HCT116 (cell line): Measurements from ENCODE around the gene DDX47. TPM values are rescaled to one million over a fixed set of nuclear protein-coding genes. Genes with fewer than 3 reads are reported as not detected.

Source experiments
- ATAC-seq: fragments of 200-7000 bp; cut with Tn5 transposase; 2 replicates; pipeline ENCODE4 v1.9.1; 2020; ENCODE audit warnings: mild to moderate bottlenecking, moderate library complexity
- BruUV-seq: library from RNA; stranded (reverse); fragments of 400-500 nt; replicated peaks from 2 replicates; lab custom pipeline; 2021; lab: Mats Ljungman, UMichigan
- CTCF ChIA-PET: fragments of 300-600 bp; sonication (Branson Sonifier 250); formaldehyde crosslinking; loops from one replicate; lab custom pipeline; 2021; ENCODE audit warnings: antibody characterized with exemption; lab: Charles Lee
- POLR2A ChIA-PET: fragments of 300-600, 350-600 bp; sonication (Branson Sonifier 250); formaldehyde crosslinking; loops from one replicate; lab custom pipeline; 2021; ENCODE audit warnings: antibody characterized with exemption; lab: Charles Lee
- RAD21 ChIA-PET, 2 experiments: fragments of 300-600 bp; sonication (Branson Sonifier 250); formaldehyde crosslinking; loops; one replicate each; lab custom pipeline; 2023; ENCODE audit warnings: low total read pairs in 2 of 2; ENCODE audit not compliant: uncharacterized antibody in 2 of 2, unreplicated experiment in 2 of 2, low non-redundant PET in 1 of 2; lab: Charles Lee
- DNase-seq: peaks from one replicate; pipeline ENCODE4 v3.0.0-alpha.2; 2010; ENCODE audit warnings: low read depth, low spot score
- H2AFZ ChIP-seq: fragments of 200-600 bp; shearing (Covaris generic), sonication (generic); 2 replicates; pipeline ENCODE4 v1.6.1; 2017; ENCODE audit warnings: low read depth, mixed run types, mixed read lengths, antibody characterized with exemption, low read length; ENCODE audit not compliant: poor library complexity, severe bottlenecking
- H3K27ac ChIP-seq: 2 replicates; pipeline ENCODE4 v1.5.1; 2012; ENCODE audit warnings: low read depth, low read length
- H3K27me3 ChIP-seq: fragments of 200-600 bp; sonication (generic); 2 replicates; pipeline ENCODE4 v1.6.1; 2016; ENCODE audit warnings: mixed run types, low read length, mixed read lengths; ENCODE audit not compliant: insufficient read depth
- H3K36me3 ChIP-seq, 2 experiments: fragments of 200-500 bp in 1 of 2; fragments of 200-600 bp in 1 of 2; sonication (Bioruptor generic) in 1 of 2; sonication (generic) in 1 of 2; 2 replicates each; pipeline versions ENCODE4 v1.5.1 to v1.6.1; 2014 to 2016; ENCODE audit warnings: low read length in 2 of 2, inconsistent platforms in 1 of 2, mixed read lengths in 1 of 2, mixed run types in 1 of 2; ENCODE audit not compliant: insufficient read depth in 2 of 2, control insufficient read depth in 1 of 2
- H3K4me1 ChIP-seq, 2 experiments: fragments of 200-600 bp in 1 of 2; sonication (generic) in 1 of 2; 2 replicates each; pipeline versions ENCODE4 v1.5.1 to v1.6.1; 2012 to 2017; ENCODE audit warnings: low read length in 2 of 2, inconsistent platforms in 1 of 2, mild to moderate bottlenecking in 1 of 2, mixed read lengths in 1 of 2, mixed run types in 1 of 2, moderate library complexity in 1 of 2; ENCODE audit not compliant: insufficient read depth in 2 of 2, control insufficient read depth in 1 of 2
- H3K4me2 ChIP-seq: fragments of 200-600 bp; sonication (generic); 2 replicates; pipeline ENCODE4 v1.6.1; 2017; ENCODE audit warnings: mixed run types, low read length, mixed read lengths
- H3K4me3 ChIP-seq, 2 experiments: fragments of 200-600 bp in 1 of 2; sonication (generic) in 1 of 2; replicated peaks in 1 of 2; 2 replicates each; pipeline ENCODE4 v1.5.1; 2011 to 2016; ENCODE audit warnings: low read length in 2 of 2, control low read depth in 1 of 2, low read depth in 1 of 2, mild to moderate bottlenecking in 1 of 2, mixed read lengths in 1 of 2, mixed run types in 1 of 2
- H3K79me2 ChIP-seq: fragments of 200-600 bp; sonication (generic); 2 replicates; pipeline ENCODE4 v1.6.1; 2017; ENCODE audit warnings: mild to moderate bottlenecking, mixed run types, low read length, moderate library complexity, mixed read lengths; ENCODE audit not compliant: insufficient read depth
- H3K9ac ChIP-seq: fragments of 200-600 bp; sonication (generic); 2 replicates; pipeline ENCODE4 v1.6.1; 2016; ENCODE audit warnings: low read length, mixed read lengths
- H3K9me2 ChIP-seq: fragments of 200-600 bp; sonication (generic), shearing (Covaris generic); 2 replicates; pipeline ENCODE4 v1.6.1; 2017; ENCODE audit warnings: mixed run types, mild to moderate bottlenecking, moderate library complexity; ENCODE audit not compliant: insufficient read depth
- H3K9me3 ChIP-seq, 2 experiments: fragments of 200-500 bp in 1 of 2; fragments of 200-600 bp in 1 of 2; sonication (Bioruptor generic) in 1 of 2; sonication (generic) in 1 of 2; 2 replicates each; pipeline ENCODE4 v1.6.1; 2014 to 2017; ENCODE audit warnings: low read length in 2 of 2, mixed read lengths in 2 of 2, inconsistent platforms in 1 of 2, low read depth in 1 of 2, mild to moderate bottlenecking in 1 of 2, mixed run types in 1 of 2, moderate library complexity in 1 of 2; ENCODE audit not compliant: control insufficient read depth in 1 of 2, insufficient read depth in 1 of 2
- H4K20me1 ChIP-seq: fragments of 200-600 bp; sonication (generic), shearing (Covaris generic); 2 replicates; pipeline ENCODE4 v1.6.1; 2017; ENCODE audit warnings: mixed run types, mild to moderate bottlenecking, moderate library complexity; ENCODE audit not compliant: insufficient read depth
- CEBPB ChIP-seq: IDR thresholded peaks from 2 replicates; pipeline ENCODE4 v1.6.1; 2012; ENCODE audit warnings: low read depth
- EGR1 ChIP-seq: IDR thresholded peaks from 2 replicates; pipeline ENCODE4 v1.6.1; 2012; ENCODE audit warnings: low read depth
- EZH2 ChIP-seq: fragments of 200-600 bp; sonication (generic); IDR thresholded peaks from 2 replicates; pipeline ENCODE4 v1.6.1; 2017; ENCODE audit warnings: antibody characterized with exemption, mixed run types
- EZH2phosphoT487 ChIP-seq: fragments of 200-600 bp; IDR thresholded peaks from 2 replicates; pipeline ENCODE4 v1.6.1; 2018; ENCODE audit warnings: antibody characterized with exemption, borderline replicate concordance
- RAD21 ChIP-seq: IDR thresholded peaks from 2 replicates; pipeline ENCODE4 v1.6.1; 2012; ENCODE audit warnings: low read depth, mild to moderate bottlenecking
- SIN3A ChIP-seq: IDR thresholded peaks from 2 replicates; pipeline ENCODE4 v1.6.1; 2012; ENCODE audit warnings: low read depth
- TCF7L2 ChIP-seq: IDR thresholded peaks from 2 replicates; pipeline ENCODE4 v1.7.0; 2011; ENCODE audit warnings: borderline replicate concordance, inconsistent platforms; ENCODE audit not compliant: insufficient read depth, insufficient read length; ENCODE audit errors: extremely low read depth
- intact Hi-C: fragments of 100-400 bp; cut with micrococcal nuclease; formaldehyde crosslinking; loops from 2 replicates; pipeline ENCODE4 v1.10.0; 2022
- total RNA-seq: library from RNA; stranded (reverse); gene quantifications from one replicate; pipeline ENCODE4 v1.2.1, GENCODE V29; 2021; ENCODE audit not compliant: unreplicated experiment
- TF ChIP-seq, protein P1 (sequence below), 3 experiments: fragments of 200-600 bp in 1 of 3; sonication (generic) in 1 of 3; IDR thresholded peaks in 2 of 3; conservative IDR thresholded peaks in 1 of 3; 2 replicates each; pipeline ENCODE4 v1.5.1; 2012 to 2017; ENCODE audit warnings: low read depth in 2 of 3, low read length in 2 of 3, antibody characterized with exemption in 1 of 3, borderline replicate concordance in 1 of 3, control low read depth in 1 of 3, mild to moderate bottlenecking in 1 of 3, mixed read lengths in 1 of 3, mixed run types in 1 of 3, moderate library complexity in 1 of 3; ENCODE audit not compliant: insufficient read depth in 1 of 3
- TF ChIP-seq, protein P2 (sequence below): IDR thresholded peaks from 2 replicates; pipeline ENCODE4 v1.6.1; 2012
- TF ChIP-seq, protein P3 (sequence below): IDR thresholded peaks from 2 replicates; pipeline ENCODE4 v1.6.1; 2012
- TF ChIP-seq, protein P4 (sequence below): IDR thresholded peaks from 2 replicates; pipeline ENCODE4 v1.6.1; 2012; ENCODE audit warnings: low read depth

The DDX47 gene
- total RNA-seq, 1 experiment from 2014 or later: 103 TPM

DNA sequence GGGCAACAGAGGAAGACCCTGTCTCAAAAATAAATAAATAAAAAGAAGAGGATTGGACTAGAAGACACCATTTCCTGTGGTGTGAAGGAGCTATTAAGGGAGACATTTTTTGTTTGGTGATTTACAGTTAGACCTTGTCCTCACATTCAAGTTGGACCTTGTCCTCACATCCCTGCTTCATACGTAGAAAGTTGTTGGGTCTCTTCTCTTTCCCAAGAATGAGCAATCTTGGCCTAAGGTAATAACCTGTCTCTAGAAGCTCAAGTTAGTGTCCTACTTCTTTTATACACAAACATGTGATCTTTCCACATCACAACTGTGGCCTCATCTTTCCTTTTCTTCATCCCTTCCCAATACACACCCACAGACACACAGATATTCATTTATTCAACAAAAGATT lies 14.7 kb upstream of the DDX47 start:
- Histone ChIP-seq H3K9me2 (no peaks in the 10 kb centered on the region), H3K9me3 (no peaks in the 10 kb centered on the region), H3K79me2 (no peaks in the 10 kb centered on the region), H4K20me1 (no peaks in the 10 kb centered on the region), H3K9ac (no peak overlapping the region), H3K27me3 (no peaks in the 10 kb centered on the region), H3K36me3 (no peaks in the 10 kb centered on the region), H3K27ac (no peak overlapping the region), H3K4me2 (no peak overlapping the region), H3K4me1 (peaks cover 17 to 43% of the 10 kb centered on the region in 2 experiments), H2AFZ (no peak overlapping the region), H3K4me3 (no peak overlapping the region)
- DNase-seq (no peak), ATAC-seq (no peak)
- ChIA-PET POLR2A (interaction anchor here (1.3 kb wide), 1 partner anchor 93 kb away, joined by 4 read pairs; the partner anchor contains the start of gene GPRC5A), CTCF (no interaction called here), RAD21 (no interaction called here)
- TF ChIP-seq TCF7L2 (no peak), SIN3A (no peak), EZH2 (no peak), EZH2phosphoT487 (no peak), RAD21 (no peak), EGR1 (no peak), CEBPB (no peak)
- TF ChIP-seq, protein P1, sequence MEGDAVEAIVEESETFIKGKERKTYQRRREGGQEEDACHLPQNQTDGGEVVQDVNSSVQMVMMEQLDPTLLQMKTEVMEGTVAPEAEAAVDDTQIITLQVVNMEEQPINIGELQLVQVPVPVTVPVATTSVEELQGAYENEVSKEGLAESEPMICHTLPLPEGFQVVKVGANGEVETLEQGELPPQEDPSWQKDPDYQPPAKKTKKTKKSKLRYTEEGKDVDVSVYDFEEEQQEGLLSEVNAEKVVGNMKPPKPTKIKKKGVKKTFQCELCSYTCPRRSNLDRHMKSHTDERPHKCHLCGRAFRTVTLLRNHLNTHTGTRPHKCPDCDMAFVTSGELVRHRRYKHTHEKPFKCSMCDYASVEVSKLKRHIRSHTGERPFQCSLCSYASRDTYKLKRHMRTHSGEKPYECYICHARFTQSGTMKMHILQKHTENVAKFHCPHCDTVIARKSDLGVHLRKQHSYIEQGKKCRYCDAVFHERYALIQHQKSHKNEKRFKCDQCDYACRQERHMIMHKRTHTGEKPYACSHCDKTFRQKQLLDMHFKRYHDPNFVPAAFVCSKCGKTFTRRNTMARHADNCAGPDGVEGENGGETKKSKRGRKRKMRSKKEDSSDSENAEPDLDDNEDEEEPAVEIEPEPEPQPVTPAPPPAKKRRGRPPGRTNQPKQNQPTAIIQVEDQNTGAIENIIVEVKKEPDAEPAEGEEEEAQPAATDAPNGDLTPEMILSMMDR (IDR thresholded peaks at IDR 0.05 in 2 of 3, conservative IDR thresholded peaks at IDR 0.05 in 1 of 3; ENCODE audit: borderline replicate concordance in 1 of 3, insufficient read depth in 1 of 3, low read depth in 2 of 3, low read length in 2 of 3): no peak
- TF ChIP-seq, protein P2, sequence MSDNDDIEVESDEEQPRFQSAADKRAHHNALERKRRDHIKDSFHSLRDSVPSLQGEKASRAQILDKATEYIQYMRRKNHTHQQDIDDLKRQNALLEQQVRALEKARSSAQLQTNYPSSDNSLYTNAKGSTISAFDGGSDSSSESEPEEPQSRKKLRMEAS: no peak
- TF ChIP-seq, protein P3, sequence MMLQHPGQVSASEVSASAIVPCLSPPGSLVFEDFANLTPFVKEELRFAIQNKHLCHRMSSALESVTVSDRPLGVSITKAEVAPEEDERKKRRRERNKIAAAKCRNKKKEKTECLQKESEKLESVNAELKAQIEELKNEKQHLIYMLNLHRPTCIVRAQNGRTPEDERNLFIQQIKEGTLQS: no peak
- TF ChIP-seq, protein P4, sequence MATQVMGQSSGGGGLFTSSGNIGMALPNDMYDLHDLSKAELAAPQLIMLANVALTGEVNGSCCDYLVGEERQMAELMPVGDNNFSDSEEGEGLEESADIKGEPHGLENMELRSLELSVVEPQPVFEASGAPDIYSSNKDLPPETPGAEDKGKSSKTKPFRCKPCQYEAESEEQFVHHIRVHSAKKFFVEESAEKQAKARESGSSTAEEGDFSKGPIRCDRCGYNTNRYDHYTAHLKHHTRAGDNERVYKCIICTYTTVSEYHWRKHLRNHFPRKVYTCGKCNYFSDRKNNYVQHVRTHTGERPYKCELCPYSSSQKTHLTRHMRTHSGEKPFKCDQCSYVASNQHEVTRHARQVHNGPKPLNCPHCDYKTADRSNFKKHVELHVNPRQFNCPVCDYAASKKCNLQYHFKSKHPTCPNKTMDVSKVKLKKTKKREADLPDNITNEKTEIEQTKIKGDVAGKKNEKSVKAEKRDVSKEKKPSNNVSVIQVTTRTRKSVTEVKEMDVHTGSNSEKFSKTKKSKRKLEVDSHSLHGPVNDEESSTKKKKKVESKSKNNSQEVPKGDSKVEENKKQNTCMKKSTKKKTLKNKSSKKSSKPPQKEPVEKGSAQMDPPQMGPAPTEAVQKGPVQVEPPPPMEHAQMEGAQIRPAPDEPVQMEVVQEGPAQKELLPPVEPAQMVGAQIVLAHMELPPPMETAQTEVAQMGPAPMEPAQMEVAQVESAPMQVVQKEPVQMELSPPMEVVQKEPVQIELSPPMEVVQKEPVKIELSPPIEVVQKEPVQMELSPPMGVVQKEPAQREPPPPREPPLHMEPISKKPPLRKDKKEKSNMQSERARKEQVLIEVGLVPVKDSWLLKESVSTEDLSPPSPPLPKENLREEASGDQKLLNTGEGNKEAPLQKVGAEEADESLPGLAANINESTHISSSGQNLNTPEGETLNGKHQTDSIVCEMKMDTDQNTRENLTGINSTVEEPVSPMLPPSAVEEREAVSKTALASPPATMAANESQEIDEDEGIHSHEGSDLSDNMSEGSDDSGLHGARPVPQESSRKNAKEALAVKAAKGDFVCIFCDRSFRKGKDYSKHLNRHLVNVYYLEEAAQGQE: no peak
- intact Hi-C loops: no loop called here
- no TSS peak for BruUV-seq
